Measurements from ENCODE around the gene GNG7.

DNA sequence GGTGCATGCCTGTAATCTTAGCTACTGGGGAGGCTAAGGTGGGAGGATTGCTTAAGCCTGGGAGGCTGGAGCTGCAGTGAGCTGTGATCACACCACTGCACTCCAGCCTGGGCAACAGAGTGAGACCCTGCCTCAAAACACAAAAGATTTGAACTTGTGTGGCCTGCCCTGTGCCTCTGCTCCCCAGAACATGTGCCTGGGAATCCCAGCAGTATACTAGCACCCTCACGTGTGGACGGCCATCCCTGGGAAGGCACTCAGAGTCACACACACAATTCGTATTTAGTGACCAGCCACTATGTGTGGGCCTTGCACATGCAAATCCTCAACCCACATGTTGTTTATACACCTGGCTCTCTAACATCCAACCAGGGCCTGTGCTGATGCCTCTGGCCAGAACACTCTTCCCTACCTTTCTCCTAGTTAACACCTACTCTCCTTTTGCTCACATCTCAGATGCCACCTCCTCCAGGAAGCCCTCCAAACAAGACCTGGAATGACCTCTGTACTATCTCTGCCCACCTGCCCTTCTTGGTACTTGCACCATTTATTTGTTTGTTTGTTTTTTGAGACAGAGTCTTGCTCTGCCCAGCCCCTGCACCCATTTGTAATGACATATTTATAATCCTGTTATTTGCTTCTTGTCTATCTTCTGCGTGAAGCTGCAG, 218.9 kb downstream of the GNG7 start:
- TF ChIP-seq, protein P1, sequence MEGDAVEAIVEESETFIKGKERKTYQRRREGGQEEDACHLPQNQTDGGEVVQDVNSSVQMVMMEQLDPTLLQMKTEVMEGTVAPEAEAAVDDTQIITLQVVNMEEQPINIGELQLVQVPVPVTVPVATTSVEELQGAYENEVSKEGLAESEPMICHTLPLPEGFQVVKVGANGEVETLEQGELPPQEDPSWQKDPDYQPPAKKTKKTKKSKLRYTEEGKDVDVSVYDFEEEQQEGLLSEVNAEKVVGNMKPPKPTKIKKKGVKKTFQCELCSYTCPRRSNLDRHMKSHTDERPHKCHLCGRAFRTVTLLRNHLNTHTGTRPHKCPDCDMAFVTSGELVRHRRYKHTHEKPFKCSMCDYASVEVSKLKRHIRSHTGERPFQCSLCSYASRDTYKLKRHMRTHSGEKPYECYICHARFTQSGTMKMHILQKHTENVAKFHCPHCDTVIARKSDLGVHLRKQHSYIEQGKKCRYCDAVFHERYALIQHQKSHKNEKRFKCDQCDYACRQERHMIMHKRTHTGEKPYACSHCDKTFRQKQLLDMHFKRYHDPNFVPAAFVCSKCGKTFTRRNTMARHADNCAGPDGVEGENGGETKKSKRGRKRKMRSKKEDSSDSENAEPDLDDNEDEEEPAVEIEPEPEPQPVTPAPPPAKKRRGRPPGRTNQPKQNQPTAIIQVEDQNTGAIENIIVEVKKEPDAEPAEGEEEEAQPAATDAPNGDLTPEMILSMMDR (IDR thresholded peaks at IDR 0.05), result no peak
- TF ChIP-seq POLR2A (IDR thresholded peaks at IDR 0.05), result no peak
- TF ChIP-seq POLR2AphosphoS5 (IDR thresholded peaks at IDR 0.05), result no peak
